IPS-15b (cell line): ENCODE data around the gene DTD2.
"Not testable (repeated sequence)": the region's sequence is repeated elsewhere in the genome, so short reads cannot be mapped to it uniquely, and the experiment has no call there.

Experiments
- H3K27me3 ChIP-seq: one replicate; pipeline ENCODE4 v1.6.1; 2013; ENCODE audit warnings: low read length; ENCODE audit not compliant: control insufficient read depth, insufficient read depth
- H3K36me3 ChIP-seq: one replicate; pipeline ENCODE4 v1.6.1; 2013; ENCODE audit warnings: low read length; ENCODE audit not compliant: control insufficient read depth, insufficient read depth
- H3K4me1 ChIP-seq: one replicate; pipeline ENCODE4 v1.6.1; 2013; ENCODE audit warnings: mild to moderate bottlenecking, low read length; ENCODE audit not compliant: control insufficient read depth, insufficient read depth
- H3K4me3 ChIP-seq: one replicate; pipeline ENCODE4 v1.5.1; 2013; ENCODE audit warnings: low read depth, low read length
- H3K9ac ChIP-seq: one replicate; pipeline ENCODE4 v1.6.1; 2013; ENCODE audit warnings: low read depth, mild to moderate bottlenecking, low read length
- H3K9me3 ChIP-seq: one replicate; pipeline ENCODE4 v1.6.1; 2013; ENCODE audit warnings: mild to moderate bottlenecking, low read length; ENCODE audit not compliant: control insufficient read depth, insufficient read depth

Gene DTD2

GRCh38 chr14:31476131-31476866 lies 19.0 kb upstream of the DTD2 start:
- Histone ChIP-seq H3K4me3 (no peak overlapping the region), H3K36me3 (no peaks in the 10 kb centered on the region)

GRCh38 chr14:31466554-31466953 lies 9.2 kb upstream of the DTD2 start:
- no peak overlapping the region for H3K9ac ChIP-seq

More at GRCh38 chr14:31476131-31476866, 19.0 kb upstream of the DTD2 start:
- Histone ChIP-seq H3K9me3 (no peaks in the 10 kb centered on the region), H3K4me1 (no peaks in the 10 kb centered on the region), H3K9ac (no peak overlapping the region), H3K27me3 (no peaks in the 10 kb centered on the region)

GRCh38 chr14:31465111-31465510 lies 7.8 kb upstream of the DTD2 start:
- no peak overlapping the region for H3K9ac ChIP-seq
- H3K36me3 ChIP-seq, result no peaks in the 10 kb centered on the region
- H3K27me3 ChIP-seq, result no peaks in the 10 kb centered on the region
- no peak overlapping the region for H3K4me3 ChIP-seq
- H3K9me3 ChIP-seq, result no peaks in the 10 kb centered on the region
- H3K4me1 ChIP-seq, result no peaks in the 10 kb centered on the region

More at GRCh38 chr14:31466554-31466953, 9.2 kb upstream of the DTD2 start:
- H3K36me3 ChIP-seq, result no peaks in the 10 kb centered on the region
- H3K4me1 ChIP-seq, result no peaks in the 10 kb centered on the region
- no peak overlapping the region for H3K4me3 ChIP-seq
- no peaks in the 10 kb centered on the region for H3K27me3 ChIP-seq
- H3K9me3 ChIP-seq, result no peaks in the 10 kb centered on the region

GRCh38 chr14:31462450-31462849 lies 5.1 kb upstream of the DTD2 start:
- not testable (repeated sequence) for H3K9ac ChIP-seq, H3K4me1 ChIP-seq, H3K9me3 ChIP-seq, H3K4me3 ChIP-seq, H3K36me3 ChIP-seq, H3K27me3 ChIP-seq

- H3K4me3 ChIP-seq, result no peak overlapping the region
- no peak overlapping the region for H3K9ac ChIP-seq
- H3K9me3 ChIP-seq, result no peaks in the 10 kb centered on the region
- no peaks in the 10 kb centered on the region for H3K36me3 ChIP-seq
- H3K27me3 ChIP-seq, result no peaks in the 10 kb centered on the region
- H3K4me1 ChIP-seq, result no peaks in the 10 kb centered on the region
Measured at GRCh38 chr14:31461545-31461944, 4.2 kb upstream of the DTD2 start.

GRCh38 chr14:31457665-31458659 lies 656 bp upstream of the DTD2 start:
- no peaks in the 10 kb centered on the region for H3K36me3 ChIP-seq
- no peaks in the 10 kb centered on the region for H3K4me1 ChIP-seq
- peak overlapping the region; percentile 83 for H3K4me3 ChIP-seq
- H3K27me3 ChIP-seq, result no peaks in the 10 kb centered on the region
- no peaks in the 10 kb centered on the region for H3K9me3 ChIP-seq
- H3K9ac ChIP-seq, result no peak overlapping the region

- Histone ChIP-seq H3K4me1 (no peaks in the 10 kb centered on the region), H3K36me3 (no peaks in the 10 kb centered on the region), H3K9ac (no peak overlapping the region), H3K27me3 (no peaks in the 10 kb centered on the region), H3K9me3 (no peaks in the 10 kb centered on the region), H3K4me3 (no peak overlapping the region)
Measured at GRCh38 chr14:31449971-31450610, 7.2 kb downstream of the DTD2 start.

GRCh38 chr14:31449136-31449535 lies 8.2 kb downstream of the DTD2 start:
- Histone ChIP-seq H3K27me3 (no peaks in the 10 kb centered on the region), H3K9ac (no peak overlapping the region), H3K4me1 (no peaks in the 10 kb centered on the region), H3K4me3 (no peak overlapping the region), H3K36me3 (no peaks in the 10 kb centered on the region), H3K9me3 (no peaks in the 10 kb centered on the region)

- no peaks in the 10 kb centered on the region for H3K9me3 ChIP-seq
- H3K4me1 ChIP-seq, result no peaks in the 10 kb centered on the region
- H3K36me3 ChIP-seq, result no peaks in the 10 kb centered on the region
- no peak overlapping the region for H3K4me3 ChIP-seq
- no peak overlapping the region for H3K9ac ChIP-seq
- H3K27me3 ChIP-seq, result no peaks in the 10 kb centered on the region
Measured at GRCh38 chr14:31445703-31446102, 11.6 kb downstream of the DTD2 start.

GRCh38 chr14:31442284-31442683 lies 15.0 kb downstream of the DTD2 start:
- no peaks in the 10 kb centered on the region for H3K36me3 ChIP-seq
- no peaks in the 10 kb centered on the region for H3K27me3 ChIP-seq
- H3K9me3 ChIP-seq, result no peaks in the 10 kb centered on the region
- H3K4me3 ChIP-seq, result no peak overlapping the region
- H3K9ac ChIP-seq, result no peak overlapping the region
- no peaks in the 10 kb centered on the region for H3K4me1 ChIP-seq

GRCh38 chr14:31441273-31442111 lies 15.8 kb downstream of the DTD2 start:
- no peaks in the 10 kb centered on the region for H3K36me3 ChIP-seq
- H3K9ac ChIP-seq, result no peak overlapping the region
- H3K9me3 ChIP-seq, result no peaks in the 10 kb centered on the region
- no peaks in the 10 kb centered on the region for H3K4me1 ChIP-seq
- no peak overlapping the region for H3K4me3 ChIP-seq
- H3K27me3 ChIP-seq, result no peaks in the 10 kb centered on the region
